Measurements from ENCODE around the gene CELF2.

The CELF2 gene

GRCh38 chr10:11191678-11192077 is 174.0 kb downstream of the CELF2 start:
- no peak for DNase-seq
- H2AK5ac ChIP-seq (ENCODE audit: low read length): no peak overlapping the region
- no peaks in the 10 kb centered on the region for H3K36me3 ChIP-seq (ENCODE audit: control insufficient read depth in 1 of 2, insufficient read depth in 2 of 2, low read length in 2 of 2)
- peaks cover 0 to 14% of the 10 kb centered on the region in 2 experiments for H3K4me1 ChIP-seq (ENCODE audit: control insufficient read depth in 1 of 2, insufficient read depth in 2 of 2, low read length in 2 of 2)
- H3K79me1 ChIP-seq (ENCODE audit: low read length): no peaks in the 10 kb centered on the region
- no peak overlapping the region for H3K18ac ChIP-seq (ENCODE audit: low read length)
- no peaks in the 10 kb centered on the region for H3K9me3 ChIP-seq (ENCODE audit: insufficient read depth, low read depth, low read length)
- H3K4me2 ChIP-seq (ENCODE audit: low read length): no peak overlapping the region
- H2BK120ac ChIP-seq (ENCODE audit: insufficient read depth, low read length, poor library complexity): no peak overlapping the region
- no peak overlapping the region for H3K23ac ChIP-seq (ENCODE audit: low read length)
- H3K4me3 ChIP-seq (ENCODE audit: low read depth, low read length): no peak overlapping the region
- no peak overlapping the region for H3K9ac ChIP-seq (ENCODE audit: low read length)
- no CpG with 5 or more reads among the region's 5 CpGs for WGBS (ENCODE audit: extremely low coverage, insufficient coverage, insufficient read length)
- no peak overlapping the region for H3K27ac ChIP-seq (ENCODE audit: low read depth, low read length)
- no peak overlapping the region for H3K14ac ChIP-seq (ENCODE audit: low read length)
- H2BK5ac ChIP-seq (ENCODE audit: low read depth, low read length, poor library complexity): no peak overlapping the region
- H3K4ac ChIP-seq (ENCODE audit: low read depth, low read length): no peak overlapping the region
- no peaks in the 10 kb centered on the region for H3K27me3 ChIP-seq (ENCODE audit: insufficient read depth, low read length)
- H2AFZ ChIP-seq (ENCODE audit: insufficient read depth, low read length, poor library complexity): no peak overlapping the region
- no peaks in the 10 kb centered on the region for H3K79me2 ChIP-seq (ENCODE audit: control insufficient read depth, insufficient read depth, low read length, poor library complexity)
- no peak overlapping the region for H4K8ac ChIP-seq (ENCODE audit: low read depth, low read length)
- no peak overlapping the region for H4K12ac ChIP-seq (ENCODE audit: low read depth, low read length)
- no peak overlapping the region for H2BK12ac ChIP-seq (ENCODE audit: low read length)
- H4K91ac ChIP-seq (ENCODE audit: low read depth, low read length): no peak overlapping the region

DNA sequence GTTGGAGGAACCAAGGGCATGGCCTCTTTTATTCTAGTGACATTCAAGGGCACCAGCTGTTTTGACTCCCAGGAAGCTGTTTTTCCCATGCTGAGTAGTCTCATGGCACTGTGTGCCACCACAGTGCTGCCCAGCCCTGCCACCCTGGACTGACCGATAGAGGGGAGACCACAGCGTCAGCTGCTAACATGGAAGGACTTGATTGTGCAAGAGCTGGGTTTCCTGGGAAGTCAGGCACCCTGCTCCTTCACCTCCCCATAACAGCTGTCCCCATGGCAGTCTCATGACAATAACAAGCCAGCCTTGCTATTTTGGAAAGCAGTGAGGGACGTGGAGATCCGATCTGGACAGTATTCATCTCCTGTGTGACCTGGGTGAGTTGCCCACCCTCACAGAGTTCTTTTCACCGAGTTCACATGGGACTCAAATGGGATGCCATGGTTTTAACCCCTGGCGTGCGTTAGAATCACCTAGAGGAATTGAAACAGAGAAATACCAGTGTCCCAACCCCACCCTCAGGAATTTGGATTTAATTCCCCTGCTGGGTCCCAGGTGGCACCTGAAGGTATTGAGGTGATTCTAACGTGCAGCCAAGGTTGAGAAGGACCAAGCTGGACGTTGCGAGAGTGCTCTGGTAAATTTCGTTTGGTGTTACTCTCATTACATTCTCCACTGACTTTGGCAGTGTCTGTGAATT is 174.8 kb downstream of the CELF2 start:
- no peak overlapping the region for H2BK120ac ChIP-seq (ENCODE audit: insufficient read depth, low read length, poor library complexity)
- no peak overlapping the region for H3K4me2 ChIP-seq (ENCODE audit: low read length)
- H3K18ac ChIP-seq (ENCODE audit: low read length): no peak overlapping the region
- no peaks in the 10 kb centered on the region for H3K9me3 ChIP-seq (ENCODE audit: insufficient read depth, low read depth, low read length)
- H3K36me3 ChIP-seq (ENCODE audit: control insufficient read depth in 1 of 2, insufficient read depth in 2 of 2, low read length in 2 of 2): no peaks in the 10 kb centered on the region
- no peak overlapping the region for H2AFZ ChIP-seq (ENCODE audit: insufficient read depth, low read length, poor library complexity)
- no peaks in the 10 kb centered on the region for H3K79me2 ChIP-seq (ENCODE audit: control insufficient read depth, insufficient read depth, low read length, poor library complexity)
- H4K91ac ChIP-seq (ENCODE audit: low read depth, low read length): no peak overlapping the region
- no peak overlapping the region for H4K12ac ChIP-seq (ENCODE audit: low read depth, low read length)
- no peak overlapping the region for H3K23ac ChIP-seq (ENCODE audit: low read length)
- no peaks in the 10 kb centered on the region for H3K79me1 ChIP-seq (ENCODE audit: low read length)
- H2AK5ac ChIP-seq (ENCODE audit: low read length): no peak overlapping the region
- H2BK5ac ChIP-seq (ENCODE audit: low read depth, low read length, poor library complexity): no peak overlapping the region
- H4K8ac ChIP-seq (ENCODE audit: low read depth, low read length): no peak overlapping the region
- H3K27me3 ChIP-seq (ENCODE audit: insufficient read depth, low read length): no peaks in the 10 kb centered on the region
- no peak overlapping the region for H3K4me3 ChIP-seq (ENCODE audit: low read depth, low read length)
- WGBS (ENCODE audit: extremely low coverage, insufficient coverage, insufficient read length): no CpG with 5 or more reads among the region's 11 CpGs
- no peak overlapping the region for H3K9ac ChIP-seq (ENCODE audit: low read length)
- peak overlapping the region; percentile 28 for H2BK12ac ChIP-seq (ENCODE audit: low read length)
- peak in 1 of 2 donors; percentile 22 for DNase-seq
- no peak overlapping the region for H3K4ac ChIP-seq (ENCODE audit: low read depth, low read length)
- H3K14ac ChIP-seq (ENCODE audit: low read length): no peak overlapping the region
- no peak overlapping the region for H3K27ac ChIP-seq (ENCODE audit: low read depth, low read length)
- H3K4me1 ChIP-seq (ENCODE audit: control insufficient read depth in 1 of 2, insufficient read depth in 2 of 2, low read length in 2 of 2): peaks cover 0 to 14% of the 10 kb centered on the region in 2 experiments

- no peak overlapping the region for H3K4me3 ChIP-seq (ENCODE audit: low read depth, low read length)
- H4K8ac ChIP-seq (ENCODE audit: low read depth, low read length): no peak overlapping the region
- no peak overlapping the region for H4K12ac ChIP-seq (ENCODE audit: low read depth, low read length)
- no peak overlapping the region for H2BK120ac ChIP-seq (ENCODE audit: insufficient read depth, low read length, poor library complexity)
- H3K14ac ChIP-seq (ENCODE audit: low read length): no peak overlapping the region
- H2AK5ac ChIP-seq (ENCODE audit: low read length): no peak overlapping the region
- no peak overlapping the region for H3K18ac ChIP-seq (ENCODE audit: low read length)
- H3K27me3 ChIP-seq (ENCODE audit: insufficient read depth, low read length): no peaks in the 10 kb centered on the region
- H3K79me1 ChIP-seq (ENCODE audit: low read length): no peaks in the 10 kb centered on the region
- no peaks in the 10 kb centered on the region for H3K36me3 ChIP-seq (ENCODE audit: control insufficient read depth in 1 of 2, insufficient read depth in 2 of 2, low read length in 2 of 2)
- H3K9ac ChIP-seq (ENCODE audit: low read length): no peak overlapping the region
- peaks cover 0 to 14% of the 10 kb centered on the region in 2 experiments for H3K4me1 ChIP-seq (ENCODE audit: control insufficient read depth in 1 of 2, insufficient read depth in 2 of 2, low read length in 2 of 2)
- no peak overlapping the region for H2BK12ac ChIP-seq (ENCODE audit: low read length)
- H2BK5ac ChIP-seq (ENCODE audit: low read depth, low read length, poor library complexity): no peak overlapping the region
- peak in 1 of 2 donors; percentile 18 for DNase-seq
- no peak overlapping the region for H3K27ac ChIP-seq (ENCODE audit: low read depth, low read length)
- no peak overlapping the region for H3K4me2 ChIP-seq (ENCODE audit: low read length)
- H3K79me2 ChIP-seq (ENCODE audit: control insufficient read depth, insufficient read depth, low read length, poor library complexity): no peaks in the 10 kb centered on the region
- H4K91ac ChIP-seq (ENCODE audit: low read depth, low read length): no peak overlapping the region
- H2AFZ ChIP-seq (ENCODE audit: insufficient read depth, low read length, poor library complexity): no peak overlapping the region
- no CpG with 5 or more reads among the region's 7 CpGs for WGBS (ENCODE audit: extremely low coverage, insufficient coverage, insufficient read length)
- H3K4ac ChIP-seq (ENCODE audit: low read depth, low read length): no peak overlapping the region
- H3K23ac ChIP-seq (ENCODE audit: low read length): no peak overlapping the region
- H3K9me3 ChIP-seq (ENCODE audit: insufficient read depth, low read depth, low read length): no peaks in the 10 kb centered on the region
Measured at GRCh38 chr10:11193001-11193551, 175.4 kb downstream of the CELF2 start.

DNA sequence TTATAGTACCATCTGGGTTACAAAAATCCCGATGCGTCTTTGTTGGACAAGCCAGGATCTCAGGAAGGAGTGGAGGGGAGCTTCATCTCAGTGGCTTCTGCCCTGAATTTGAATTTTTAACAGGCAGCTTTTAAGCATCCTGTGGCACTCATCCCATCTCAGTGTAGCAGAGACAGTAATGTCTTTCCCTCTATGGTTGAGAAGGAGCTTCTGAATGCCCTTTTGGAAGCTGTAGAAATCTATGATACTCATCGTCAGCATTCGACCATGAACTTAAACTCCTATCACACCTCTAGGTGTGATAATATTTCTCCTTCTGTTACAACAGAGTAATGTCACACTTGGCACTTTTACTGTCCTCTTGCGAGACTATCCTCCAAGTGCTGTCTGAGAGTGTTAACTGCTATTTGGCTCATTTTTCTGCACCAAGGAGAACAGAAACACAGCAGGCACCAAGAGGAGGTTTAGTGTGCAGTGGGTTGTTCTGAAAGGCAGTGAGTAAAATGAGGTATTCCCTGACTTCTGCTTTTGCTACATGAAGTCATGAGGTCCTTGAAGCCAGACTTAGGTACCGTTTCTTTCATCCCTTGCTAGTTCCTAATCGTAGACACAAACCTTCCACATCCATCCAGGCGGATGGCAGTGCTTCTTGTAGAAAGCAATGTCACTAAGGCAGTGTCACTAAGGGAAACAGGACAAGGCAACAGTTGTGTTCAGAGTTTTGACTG is 177.4 kb downstream of the CELF2 start:
- no peak overlapping the region for H3K4me3 ChIP-seq (ENCODE audit: low read depth, low read length)
- H3K27ac ChIP-seq (ENCODE audit: low read depth, low read length): no peak overlapping the region
- peaks cover 0 to 12% of the 10 kb centered on the region in 2 experiments for H3K4me1 ChIP-seq (ENCODE audit: control insufficient read depth in 1 of 2, insufficient read depth in 2 of 2, low read length in 2 of 2)
- no peak overlapping the region for H3K4ac ChIP-seq (ENCODE audit: low read depth, low read length)
- no peak overlapping the region for H3K18ac ChIP-seq (ENCODE audit: low read length)
- H3K9me3 ChIP-seq (ENCODE audit: insufficient read depth, low read depth, low read length): no peaks in the 10 kb centered on the region
- H2AFZ ChIP-seq (ENCODE audit: insufficient read depth, low read length, poor library complexity): no peak overlapping the region
- no peak overlapping the region for H4K12ac ChIP-seq (ENCODE audit: low read depth, low read length)
- H4K8ac ChIP-seq (ENCODE audit: low read depth, low read length): no peak overlapping the region
- H3K23ac ChIP-seq (ENCODE audit: low read length): no peak overlapping the region
- H2AK5ac ChIP-seq (ENCODE audit: low read length): no peak overlapping the region
- H4K91ac ChIP-seq (ENCODE audit: low read depth, low read length): no peak overlapping the region
- WGBS (ENCODE audit: extremely low coverage, insufficient coverage, insufficient read length): no CpG with 5 or more reads among the region's 8 CpGs
- no peak overlapping the region for H2BK5ac ChIP-seq (ENCODE audit: low read depth, low read length, poor library complexity)
- no peak for DNase-seq
- H2BK120ac ChIP-seq (ENCODE audit: insufficient read depth, low read length, poor library complexity): no peak overlapping the region
- no peak overlapping the region for H2BK12ac ChIP-seq (ENCODE audit: low read length)
- H3K4me2 ChIP-seq (ENCODE audit: low read length): no peak overlapping the region
- no peaks in the 10 kb centered on the region for H3K79me1 ChIP-seq (ENCODE audit: low read length)
- H3K79me2 ChIP-seq (ENCODE audit: control insufficient read depth, insufficient read depth, low read length, poor library complexity): no peaks in the 10 kb centered on the region
- H3K27me3 ChIP-seq (ENCODE audit: insufficient read depth, low read length): no peaks in the 10 kb centered on the region
- H3K36me3 ChIP-seq (ENCODE audit: control insufficient read depth in 1 of 2, insufficient read depth in 2 of 2, low read length in 2 of 2): no peaks in the 10 kb centered on the region
- no peak overlapping the region for H3K9ac ChIP-seq (ENCODE audit: low read length)
- H3K14ac ChIP-seq (ENCODE audit: low read length): no peak overlapping the region

Measured in trophoblast cell (in vitro differentiated cells and primary cell).